Keratinocyte (primary cell): ENCODE data around the gene SZT2.

Experiments
- CTCF ChIP-seq, 3 experiments: IDR thresholded peaks in 1 of 3; conservative IDR thresholded peaks in 1 of 3; optimal IDR thresholded peaks in 1 of 3; 2 replicates in 2 of 3; 3 replicates in 1 of 3; pipeline versions ENCODE3 to v1.5.1; 2011; ENCODE audit warnings: low read length in 3 of 3, mild to moderate bottlenecking in 3 of 3, moderate library complexity in 2 of 3, control low read depth in 1 of 3, inconsistent platforms in 1 of 3; ENCODE audit not compliant: insufficient read depth in 2 of 3; ENCODE audit errors: extremely low read depth in 1 of 3
- EZH2 ChIP-seq: IDR thresholded peaks from one replicate; pipeline ENCODE4 v1.6.1; 2012; ENCODE audit warnings: inconsistent platforms, mild to moderate bottlenecking, low read length, moderate library complexity

- TF ChIP-seq EZH2 (no peak), CTCF (optimal IDR thresholded peaks at IDR 0.05 in 1 of 3, IDR thresholded peaks at IDR 0.05 in 1 of 3, conservative IDR thresholded peaks at IDR 0.05 in 1 of 3; ENCODE audit: extremely low read depth in 1 of 3, insufficient read depth in 2 of 3, low read length in 3 of 3) (no peak)
These were observed 52.4 kb downstream of the SZT2 start for GRCh38 chr1:43441894-43442637.
